ENCODE results near the gene ENO3.
"Not testable (repeated sequence)": the region's sequence is repeated elsewhere in the genome, so short reads cannot be mapped to it uniquely, and the experiment has no call there.

ENO3 gene

DNA sequence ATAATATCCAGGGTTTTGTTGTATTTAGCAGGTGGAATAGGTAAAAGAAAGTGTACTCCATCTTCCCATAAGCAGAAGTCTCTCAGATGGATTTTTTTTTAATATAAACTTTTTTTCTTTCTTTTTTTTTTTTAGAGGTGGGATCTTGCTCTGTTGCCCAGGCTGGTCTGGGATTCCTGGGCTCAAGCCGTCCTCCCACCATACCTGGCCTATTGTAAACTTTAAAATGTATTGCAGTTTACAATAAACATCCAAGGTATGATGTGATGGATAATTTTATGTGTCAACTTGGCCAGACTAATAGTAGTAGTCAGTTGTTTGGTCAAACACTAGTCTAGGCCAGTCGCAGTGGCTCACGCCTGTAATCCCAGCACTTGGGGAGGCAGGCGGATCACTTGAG, 29.6 kb upstream of the ENO3 start:
- intact Hi-C loops (cut with DNase I; ENCODE audit: low total_unique reads), result no loop called here
- Histone ChIP-seq H3K9me3 (no peaks in the 10 kb centered on the region), H3K4me3 (no peak overlapping the region), H3K27me3 (peaks cover 0 to 5% of the 10 kb centered on the region in 2 donors), H3K27ac (no peak overlapping the region), H3K4me1 (no peaks in the 10 kb centered on the region), H3K36me3 (no peaks in the 10 kb centered on the region)
- TF ChIP-seq, protein P1, sequence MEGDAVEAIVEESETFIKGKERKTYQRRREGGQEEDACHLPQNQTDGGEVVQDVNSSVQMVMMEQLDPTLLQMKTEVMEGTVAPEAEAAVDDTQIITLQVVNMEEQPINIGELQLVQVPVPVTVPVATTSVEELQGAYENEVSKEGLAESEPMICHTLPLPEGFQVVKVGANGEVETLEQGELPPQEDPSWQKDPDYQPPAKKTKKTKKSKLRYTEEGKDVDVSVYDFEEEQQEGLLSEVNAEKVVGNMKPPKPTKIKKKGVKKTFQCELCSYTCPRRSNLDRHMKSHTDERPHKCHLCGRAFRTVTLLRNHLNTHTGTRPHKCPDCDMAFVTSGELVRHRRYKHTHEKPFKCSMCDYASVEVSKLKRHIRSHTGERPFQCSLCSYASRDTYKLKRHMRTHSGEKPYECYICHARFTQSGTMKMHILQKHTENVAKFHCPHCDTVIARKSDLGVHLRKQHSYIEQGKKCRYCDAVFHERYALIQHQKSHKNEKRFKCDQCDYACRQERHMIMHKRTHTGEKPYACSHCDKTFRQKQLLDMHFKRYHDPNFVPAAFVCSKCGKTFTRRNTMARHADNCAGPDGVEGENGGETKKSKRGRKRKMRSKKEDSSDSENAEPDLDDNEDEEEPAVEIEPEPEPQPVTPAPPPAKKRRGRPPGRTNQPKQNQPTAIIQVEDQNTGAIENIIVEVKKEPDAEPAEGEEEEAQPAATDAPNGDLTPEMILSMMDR (IDR thresholded peaks at IDR 0.05), result no peak
- DNase-seq, result no peak

DNA sequence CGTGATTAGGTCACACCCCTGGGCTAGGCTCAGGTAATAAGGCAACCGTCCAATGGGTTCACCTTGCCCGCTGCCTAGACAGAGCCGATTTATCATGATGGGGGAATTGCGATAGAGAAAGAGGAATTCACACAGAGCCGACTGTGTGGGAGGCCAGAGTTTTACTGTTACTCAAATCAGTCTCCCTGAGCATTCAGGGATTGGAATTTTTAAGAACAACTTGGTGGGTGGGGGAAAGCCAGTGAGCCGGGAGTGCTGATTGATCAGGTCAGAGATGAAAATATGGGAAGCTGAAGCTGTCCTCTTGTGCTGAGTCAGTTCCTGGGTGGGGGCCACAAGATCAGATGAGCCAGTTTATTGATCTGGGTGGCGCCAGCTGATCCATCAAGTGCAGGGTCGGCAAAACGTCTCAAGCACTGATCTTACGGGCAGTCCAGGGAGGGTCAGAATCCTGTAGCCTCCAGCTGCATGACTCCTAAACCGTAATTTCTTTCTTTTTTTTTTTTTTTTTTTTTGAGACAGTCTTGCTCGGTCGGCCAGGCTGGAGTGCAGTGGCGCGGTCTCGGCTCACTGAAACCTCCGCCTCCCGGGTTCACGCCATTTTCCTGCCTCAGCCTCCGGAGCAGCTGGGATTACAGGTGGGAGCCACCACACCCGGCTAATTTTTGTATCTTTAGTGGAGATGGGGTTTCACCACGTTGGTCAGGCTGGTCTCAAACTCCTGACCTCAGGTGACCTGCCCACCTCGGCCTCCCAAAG, 24.2 kb upstream of the ENO3 start:
- H3K36me3 ChIP-seq; H3K27ac ChIP-seq; intact Hi-C loops (cut with DNase I; ENCODE audit: low total_unique reads); DNase-seq; H3K4me3 ChIP-seq; H3K27me3 ChIP-seq; H3K4me1 ChIP-seq; H3K9me3 ChIP-seq: not testable (repeated sequence)

DNA sequence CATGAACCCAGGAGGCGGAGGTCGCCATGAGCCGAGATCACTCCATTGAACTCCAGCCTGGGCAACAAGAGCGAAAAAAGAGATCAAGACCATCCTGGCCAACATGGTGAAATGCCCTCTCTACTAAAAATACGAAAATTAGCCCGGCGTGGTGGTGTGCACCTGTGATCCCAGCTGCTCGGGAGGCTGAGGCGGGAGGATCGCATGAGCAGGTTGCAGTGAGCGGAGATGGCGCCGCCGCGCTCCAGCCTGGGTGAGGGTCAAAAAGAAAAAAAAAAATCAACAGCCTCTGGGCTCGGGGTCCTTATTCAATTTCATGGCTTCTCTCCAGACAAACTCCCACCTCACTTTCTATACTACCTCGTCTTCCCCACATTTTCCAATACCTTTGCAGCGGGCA, 22.0 kb upstream of the ENO3 start:
- TF ChIP-seq, protein P1 (IDR thresholded peaks at IDR 0.05), result no peak
- Histone ChIP-seq H3K27ac (no peak overlapping the region), H3K36me3 (peaks cover 0 to 4% (median 0%) of the 10 kb centered on the region in 3 donors), H3K9me3 (no peaks in the 10 kb centered on the region), H3K4me1 (peaks cover 0 to 1% (median 0%) of the 10 kb centered on the region in 4 donors), H3K4me3 (no peak overlapping the region), H3K27me3 (no peaks in the 10 kb centered on the region)
- intact Hi-C loops (cut with DNase I; ENCODE audit: low total_unique reads), result no loop called here
- no peak for DNase-seq

DNA sequence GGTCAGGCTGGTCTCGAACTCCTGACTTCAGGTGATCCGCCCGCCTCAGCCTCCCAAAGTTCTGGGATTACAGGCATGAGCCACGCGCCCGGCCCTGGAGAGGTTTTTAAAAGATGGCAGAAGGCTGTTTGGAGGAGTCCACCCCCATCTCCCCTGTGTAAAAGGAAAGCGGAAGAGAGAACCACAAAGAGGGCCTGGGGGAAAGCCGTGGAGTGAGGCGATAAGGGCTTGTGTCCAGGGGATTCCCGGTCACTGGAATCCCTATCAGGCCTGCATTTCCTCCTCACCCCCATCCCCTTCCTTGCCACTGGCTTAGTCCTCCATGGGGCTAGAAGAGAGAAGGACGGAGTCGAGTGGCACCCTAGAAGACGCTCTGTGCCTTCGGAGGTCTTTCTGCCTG, 19.0 kb upstream of the ENO3 start, which contains the start of gene GP1BA:
Gene GP1BA (plus strand): TSS at position 315 of the 400 bp plus-strand sequence. CDS start 328 bp downstream, outside the sequence.
- no peak within 1 kb of the TSS for H3K27ac ChIP-seq
- TF ChIP-seq, protein P1 (IDR thresholded peaks at IDR 0.05), result no peak
- H3K36me3 ChIP-seq, result peaks cover under 1 to 20% (median 3%) of the 10 kb centered on the region in 3 donors
- DNase-seq, result no peak
- peaks cover 0 to 9% (median 0%) of the 10 kb centered on the region in 4 donors for H3K4me1 ChIP-seq
- H3K4me3 ChIP-seq, result no peak within 1 kb of the TSS
- intact Hi-C loops (cut with DNase I; ENCODE audit: low total_unique reads), result no loop called here
- H3K27me3 ChIP-seq, result no peaks in the 10 kb centered on the region
- no peaks in the 10 kb centered on the region for H3K9me3 ChIP-seq

DNA sequence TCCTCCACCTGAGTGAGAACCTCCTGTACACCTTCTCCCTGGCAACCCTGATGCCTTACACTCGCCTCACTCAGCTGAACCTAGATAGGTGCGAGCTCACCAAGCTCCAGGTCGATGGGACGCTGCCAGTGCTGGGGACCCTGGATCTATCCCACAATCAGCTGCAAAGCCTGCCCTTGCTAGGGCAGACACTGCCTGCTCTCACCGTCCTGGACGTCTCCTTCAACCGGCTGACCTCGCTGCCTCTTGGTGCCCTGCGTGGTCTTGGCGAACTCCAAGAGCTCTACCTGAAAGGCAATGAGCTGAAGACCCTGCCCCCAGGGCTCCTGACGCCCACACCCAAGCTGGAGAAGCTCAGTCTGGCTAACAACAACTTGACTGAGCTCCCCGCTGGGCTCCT, 18.2 kb upstream of the ENO3 start:
- no peak overlapping the region for H3K27ac ChIP-seq
- no peak overlapping the region for H3K4me3 ChIP-seq
- intact Hi-C loops (cut with DNase I; ENCODE audit: low total_unique reads), result no loop called here
- peaks cover 0 to 13% (median 0%) of the 10 kb centered on the region in 4 donors for H3K4me1 ChIP-seq
- no peak for DNase-seq
- H3K27me3 ChIP-seq, result no peaks in the 10 kb centered on the region
- peaks cover 8 to 28% (median 11%) of the 10 kb centered on the region in 3 donors for H3K36me3 ChIP-seq
- TF ChIP-seq, protein P1 (IDR thresholded peaks at IDR 0.05), result no peak
- H3K9me3 ChIP-seq, result no peaks in the 10 kb centered on the region

DNA sequence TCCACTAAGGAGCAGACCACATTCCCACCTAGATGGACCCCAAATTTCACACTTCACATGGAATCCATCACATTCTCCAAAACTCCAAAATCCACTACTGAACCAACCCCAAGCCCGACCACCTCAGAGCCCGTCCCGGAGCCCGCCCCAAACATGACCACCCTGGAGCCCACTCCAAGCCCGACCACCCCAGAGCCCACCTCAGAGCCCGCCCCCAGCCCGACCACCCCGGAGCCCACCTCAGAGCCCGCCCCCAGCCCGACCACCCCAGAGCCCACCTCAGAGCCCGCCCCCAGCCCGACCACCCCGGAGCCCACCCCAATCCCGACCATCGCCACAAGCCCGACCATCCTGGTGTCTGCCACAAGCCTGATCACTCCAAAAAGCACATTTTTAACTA, 17.3 kb upstream of the ENO3 start:
- H3K27me3 ChIP-seq, result no peaks in the 10 kb centered on the region
- no peak overlapping the region for H3K4me3 ChIP-seq
- H3K4me1 ChIP-seq, result peaks cover 0 to 22% (median 7%) of the 10 kb centered on the region in 4 donors
- no peak for DNase-seq
- H3K36me3 ChIP-seq, result peaks cover 14 to 35% (median 14%) of the 10 kb centered on the region in 3 donors
- intact Hi-C loops (cut with DNase I; ENCODE audit: low total_unique reads), result no loop called here
- TF ChIP-seq, protein P1 (IDR thresholded peaks at IDR 0.05), result no peak
- H3K27ac ChIP-seq, result no peak overlapping the region
- H3K9me3 ChIP-seq, result no peaks in the 10 kb centered on the region

Data from tibial artery (tissue), 4 donors.